ENCODE measurements around the gene AUTS2.
A peak's percentile ranks its signal among the peaks of the same experiment; 100 is the strongest.

AUTS2 gene

GRCh38 chr7:69732203-69732602, 133.9 kb downstream of the AUTS2 start (continued):
- TF ChIP-seq KLF10 (tag by site-specific recombination; IDR thresholded peaks at IDR 0.05) (peak; percentile 91), KLF8 (tag by site-specific recombination; IDR thresholded peaks at IDR 0.05) (no peak), ZFHX2 (tag by site-specific recombination; conservative IDR thresholded peaks at IDR 0.05) (peak; percentile 59), SCRT2 (tag by site-specific recombination; IDR thresholded peaks at IDR 0.05) (peak; percentile 41; the same call in 1 of the 2 replicates), ZNF501 (tag by site-specific recombination; IDR thresholded peaks at IDR 0.05) (no peak), SP7 (tag by site-specific recombination; IDR thresholded peaks at IDR 0.05) (peak; percentile 59; the same call in 1 of the 2 replicates), TSHZ1 (tag by site-specific recombination; IDR thresholded peaks at IDR 0.05; ENCODE audit: borderline replicate concordance) (no peak)

- Histone ChIP-seq H3K27ac (ENCODE audit: extremely low read depth, low read depth, low read length) (no peak overlapping the region), H3K4me3 (ENCODE audit: low read depth, low read length) (no peak overlapping the region), H3K9me3 (ENCODE audit: control insufficient read depth, insufficient read depth, low read depth, low read length) (no peaks in the 10 kb centered on the region), H3K4me1 (ENCODE audit: control insufficient read depth, insufficient read depth, low read length) (peaks cover 47% of the 10 kb centered on the region), H3K36me3 (ENCODE audit: control insufficient read depth in 2 of 2, insufficient read depth in 1 of 2, low read length in 2 of 2) (no peaks in the 10 kb centered on the region)
- ChIA-PET POLR2A (no interaction called here), CTCF (interaction anchor here (0.6 kb wide), 1 partner anchor 837 kb away, joined by 3 read pairs; no protein-coding TSS in a partner anchor)
- TF ChIP-seq ZNF114 (tag by site-specific recombination; IDR thresholded peaks at IDR 0.05), result no peak
- TF ChIP-seq SCRT1 (tag by site-specific recombination; IDR thresholded peaks at IDR 0.05; ENCODE audit: borderline replicate concordance), result no peak
- no peak for TF ChIP-seq PRDM10 (tag by site-specific recombination; IDR thresholded peaks at IDR 0.05)
- TF ChIP-seq BCL11B (tag by site-specific recombination; IDR thresholded peaks at IDR 0.05; ENCODE audit: low read depth), result no peak
- TF ChIP-seq YY1 (tag by site-specific recombination; IDR thresholded peaks at IDR 0.05), result no peak
- no peak for TF ChIP-seq ZSCAN23 (tag by site-specific recombination; IDR thresholded peaks at IDR 0.05)
- no peak for TF ChIP-seq ZNF404 (tag by site-specific recombination; IDR thresholded peaks at IDR 0.05)
- TF ChIP-seq ZNF138 (tag by site-specific recombination; IDR thresholded peaks at IDR 0.05; ENCODE audit: borderline replicate concordance), result no peak
- no peak for TF ChIP-seq ZNF112 (tag by site-specific recombination; IDR thresholded peaks at IDR 0.05)
- TF ChIP-seq SP7 (tag by site-specific recombination; IDR thresholded peaks at IDR 0.05), result no peak
- TF ChIP-seq RBAK (tag by site-specific recombination; IDR thresholded peaks at IDR 0.05), result no peak
- no peak for TF ChIP-seq ZNF214 (tag by site-specific recombination; IDR thresholded peaks at IDR 0.05; ENCODE audit: borderline replicate concordance)
Measured at GRCh38 chr7:69735582-69735981, 137.3 kb downstream of the AUTS2 start.
